GM19193 (cell line): ENCODE measurements around the gene ANKRD16.

Experiments
- POLR2A ChIP-seq: IDR thresholded peaks from 4 replicates; pipeline ENCODE4 v1.6.1; 2011; ENCODE audit not compliant: insufficient read depth, insufficient read length; ENCODE audit errors: extremely low read depth

ANKRD16 gene

DNA sequence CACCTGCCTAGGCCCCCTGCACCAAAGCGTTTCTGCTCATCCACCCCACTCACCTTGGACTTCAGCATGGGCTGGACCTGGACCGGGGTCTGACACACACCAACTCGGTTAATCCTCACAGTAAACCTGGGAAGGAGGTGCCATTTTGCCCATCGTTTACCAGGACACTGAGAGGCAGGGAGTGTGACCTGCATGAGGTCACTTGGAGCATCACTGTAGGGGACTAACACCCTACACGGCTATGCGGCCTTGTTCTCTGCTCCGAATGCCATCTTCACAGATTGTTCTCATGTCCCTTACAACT, 33.0 kb downstream of the ANKRD16 start:
- no peak for TF ChIP-seq POLR2A

DNA sequence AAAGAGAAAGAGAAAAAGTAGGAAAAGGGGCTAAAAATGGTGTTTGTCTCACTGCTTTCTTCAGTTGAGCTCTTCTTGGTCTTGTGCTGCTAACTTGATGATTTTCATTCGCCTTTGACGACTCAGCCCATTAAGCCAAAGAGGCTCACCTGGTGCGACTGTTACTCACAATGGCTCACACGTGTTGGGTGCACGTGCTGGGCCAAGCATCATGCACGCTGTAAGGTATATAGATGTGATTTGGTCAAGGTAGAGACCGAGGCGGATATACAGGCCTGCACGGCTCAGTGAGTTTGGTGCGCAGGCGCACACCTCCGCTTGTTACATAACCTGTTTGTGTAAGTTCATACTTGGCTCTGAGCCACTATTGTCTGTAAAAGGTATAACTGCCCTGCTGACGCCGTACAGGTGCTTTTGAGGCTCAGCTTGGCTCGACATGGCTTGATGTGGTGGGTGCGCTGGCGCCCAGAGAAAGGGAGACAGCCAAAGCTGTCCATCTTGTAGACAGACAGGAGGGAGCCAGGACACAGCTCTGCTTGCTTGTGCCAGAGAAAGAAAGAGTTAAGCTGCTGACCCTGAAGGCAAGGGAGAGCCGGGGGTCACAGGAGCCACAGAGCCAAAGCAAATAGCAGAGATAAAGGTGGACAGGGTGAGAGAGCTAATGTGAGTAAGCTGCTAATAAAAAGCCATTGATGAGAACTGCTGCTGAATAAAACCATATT, 33.6 kb downstream of the ANKRD16 start:
- no peak for TF ChIP-seq POLR2A

DNA sequence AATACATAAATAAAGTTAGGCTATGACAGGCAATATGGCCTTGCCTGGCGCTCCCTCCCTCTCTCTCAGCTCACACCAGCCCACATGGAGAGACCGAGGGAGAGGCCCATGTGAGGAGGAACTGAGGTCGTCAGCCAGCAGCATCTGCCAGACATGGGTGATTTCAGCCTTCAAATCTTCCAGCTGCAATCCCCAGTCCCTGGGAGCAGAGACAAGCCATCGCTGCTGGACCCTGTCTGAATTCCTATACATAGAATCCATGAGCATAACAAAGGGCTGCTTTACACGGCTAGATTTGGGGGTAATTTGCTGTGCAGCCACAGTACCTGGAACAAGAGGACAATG, 35.6 kb downstream of the ANKRD16 start:
- TF ChIP-seq POLR2A: no peak

DNA sequence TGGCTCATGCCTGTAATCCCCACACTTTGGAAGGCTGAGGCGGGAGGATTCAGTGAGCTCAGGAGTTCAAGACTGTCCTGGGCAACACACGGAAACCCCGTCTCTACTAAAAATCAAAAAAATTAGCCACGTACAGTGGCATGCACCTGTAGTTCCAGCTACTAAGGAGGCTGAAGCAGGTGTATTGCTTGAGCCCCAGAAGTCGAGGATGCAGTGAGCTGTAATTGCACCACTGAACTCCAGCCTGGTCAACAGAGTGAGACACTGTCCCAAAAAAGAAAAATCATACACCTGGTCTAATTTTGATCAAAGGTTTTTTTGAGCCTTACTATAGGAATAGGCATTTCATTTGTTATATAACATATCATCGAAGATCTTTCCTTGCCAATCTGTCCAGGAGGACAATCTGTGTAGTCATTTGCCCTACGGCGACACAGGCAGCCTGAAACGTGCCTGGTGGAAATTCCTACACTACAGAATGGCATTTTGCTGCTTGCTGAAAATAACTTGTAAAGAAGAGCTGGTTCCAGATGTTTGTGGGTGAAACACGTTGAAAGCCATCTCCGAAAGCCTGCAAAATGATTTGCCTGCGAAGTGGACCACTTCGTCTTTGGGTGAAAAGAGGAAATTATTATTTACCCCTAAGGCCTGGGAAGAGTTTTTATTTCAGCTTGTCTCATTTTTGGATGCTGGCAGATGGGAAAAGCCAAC, 45.2 kb downstream of the ANKRD16 start:
- TF ChIP-seq POLR2A: no peak

DNA sequence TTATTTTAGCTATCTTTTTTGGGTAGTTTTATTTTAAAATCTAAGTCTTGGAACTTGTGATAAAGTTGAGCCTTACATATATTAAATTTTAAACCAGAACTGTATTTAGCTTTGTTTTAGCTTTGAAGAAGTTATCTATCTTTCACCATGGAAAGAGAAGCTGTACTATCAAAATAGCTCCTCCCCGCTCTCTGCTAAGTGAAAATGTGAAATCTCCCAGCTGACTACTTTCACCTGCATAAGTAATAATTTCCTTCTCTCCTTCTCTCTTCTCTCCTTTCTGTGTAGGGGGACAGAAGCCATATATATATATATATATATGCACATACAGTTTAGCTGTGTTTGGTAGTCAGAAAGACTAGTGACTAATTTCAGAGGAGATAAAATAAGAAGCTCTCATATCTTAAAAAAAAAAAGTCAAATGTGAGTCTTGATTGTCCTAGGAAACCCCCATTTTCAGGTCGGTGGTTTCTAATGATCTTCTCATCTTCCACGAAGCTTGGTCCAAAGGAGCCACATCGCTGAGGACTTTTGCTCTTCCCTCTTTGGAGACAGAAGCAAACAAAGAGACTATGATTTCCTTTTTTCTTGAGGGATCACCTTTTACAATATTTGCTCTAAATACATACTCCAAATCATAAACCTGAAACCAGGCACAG, 45.9 kb downstream of the ANKRD16 start:
- no peak for TF ChIP-seq POLR2A

DNA sequence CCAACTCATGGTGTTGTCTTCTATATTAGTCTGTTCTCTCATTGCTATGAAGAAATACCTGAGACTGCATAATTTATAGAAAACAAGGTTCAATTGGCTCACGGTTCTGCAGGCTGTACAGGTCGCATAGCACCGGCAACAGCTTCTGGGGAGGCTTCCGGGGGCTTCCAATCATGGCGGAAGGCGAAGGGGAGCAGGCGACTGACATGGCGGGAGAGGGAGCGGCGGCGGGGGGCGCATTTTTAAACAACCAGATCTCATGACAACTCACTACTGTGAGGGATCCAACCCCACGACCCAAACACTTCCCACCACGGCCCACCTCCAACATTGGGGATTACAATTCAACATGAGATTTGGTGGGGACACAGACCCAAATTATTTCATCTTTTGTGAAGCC, 47.7 kb downstream of the ANKRD16 start:
- no peak for TF ChIP-seq POLR2A

DNA sequence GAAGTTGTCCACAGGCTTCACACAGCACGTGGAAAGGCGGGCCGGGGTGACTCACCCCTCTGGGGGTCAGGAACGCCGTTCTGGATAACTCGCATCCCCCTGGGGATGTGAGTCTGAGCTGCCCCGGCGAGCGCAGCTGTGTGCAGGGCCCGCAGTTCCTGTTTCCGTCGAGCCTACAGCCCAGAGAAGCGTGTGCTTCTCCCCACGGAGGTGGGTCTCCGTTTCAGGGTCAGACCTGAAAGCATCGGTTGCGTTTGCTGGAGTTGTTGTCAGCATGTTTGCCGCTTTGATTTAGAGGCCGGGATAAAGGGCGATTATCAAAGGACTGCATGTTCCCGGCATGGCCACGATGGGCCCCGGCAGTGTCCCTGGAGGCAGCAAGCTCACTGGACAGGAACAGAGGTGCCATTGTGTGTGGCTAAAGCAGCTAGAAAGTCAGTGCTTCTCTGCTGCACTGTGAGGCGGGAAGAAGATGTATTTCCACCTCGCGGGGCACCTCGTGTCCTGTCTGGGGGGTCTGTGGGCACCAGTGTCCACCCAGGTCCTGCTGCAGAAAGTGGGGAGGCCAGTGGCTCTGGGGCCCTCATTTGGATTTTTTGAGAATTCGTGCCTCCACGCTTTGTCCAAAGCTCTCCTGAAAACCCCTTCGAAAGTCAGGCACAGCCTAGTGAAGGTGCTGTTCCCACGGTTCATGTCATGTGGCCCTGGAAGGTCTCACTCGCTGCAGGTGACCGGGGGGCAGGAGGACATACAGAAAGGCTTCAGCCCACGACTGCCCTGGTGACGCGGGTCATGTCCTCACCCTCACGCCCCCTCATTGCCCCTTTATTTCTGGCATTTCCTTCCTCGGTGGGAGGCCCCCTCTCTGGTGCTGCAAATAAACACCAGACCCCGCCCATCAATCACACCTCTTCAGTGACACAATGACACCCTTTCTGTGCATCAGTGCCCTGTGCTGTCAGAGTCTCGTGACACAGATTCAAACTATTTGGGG, 49.1 kb downstream of the ANKRD16 start:
- TF ChIP-seq POLR2A: peak; percentile 76

DNA sequence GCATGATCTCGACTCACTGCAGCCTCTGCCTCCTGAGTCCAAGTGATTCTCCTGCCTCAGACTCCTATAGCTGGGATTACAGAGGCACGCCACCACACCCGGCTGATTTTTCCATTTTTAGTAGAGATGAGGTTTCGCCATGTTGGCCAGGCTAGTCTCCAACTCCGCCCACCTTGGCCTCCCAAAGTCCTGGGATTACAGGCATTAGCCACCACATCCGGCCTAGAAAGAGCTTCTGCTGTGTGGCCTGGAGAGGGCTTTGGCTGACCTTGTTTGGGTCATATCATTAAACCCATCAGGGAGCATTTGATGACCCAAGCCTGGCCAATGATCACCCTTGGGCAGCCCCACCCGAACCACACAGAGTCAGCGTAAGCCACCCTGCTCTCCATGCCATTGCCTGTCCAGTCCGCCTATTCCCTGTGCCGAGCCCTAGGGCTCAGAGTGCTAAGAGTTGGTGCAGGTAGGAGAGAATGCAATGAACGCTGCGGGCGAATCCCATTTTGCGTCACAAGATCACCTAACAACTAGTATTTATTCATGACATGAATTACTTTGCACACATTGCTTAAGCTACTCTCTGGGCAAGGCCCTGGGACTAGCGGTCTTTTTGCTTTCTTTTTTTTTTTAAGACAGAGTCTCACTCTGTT, 54.1 kb downstream of the ANKRD16 start:
- no peak for TF ChIP-seq POLR2A

DNA sequence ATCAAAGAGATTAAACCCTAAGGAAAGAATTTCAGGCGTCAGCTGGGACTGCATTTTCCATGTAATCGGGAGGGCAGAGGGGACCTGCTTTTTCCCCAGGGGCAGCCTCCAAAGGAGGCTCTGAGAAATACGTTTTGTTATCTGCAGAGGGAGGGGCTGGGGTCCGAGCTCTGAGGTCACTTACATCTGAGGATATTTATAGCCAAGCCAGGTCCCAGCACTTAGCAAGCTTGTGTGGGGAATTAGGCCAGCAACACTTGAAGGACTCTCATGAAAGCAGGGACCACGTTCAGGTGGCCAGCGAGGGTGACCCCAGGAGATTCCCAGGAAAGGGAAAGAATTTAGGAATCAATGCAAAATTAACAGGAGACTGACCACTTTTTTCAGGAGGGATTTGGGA, 55.9 kb downstream of the ANKRD16 start:
- no peak for TF ChIP-seq POLR2A

DNA sequence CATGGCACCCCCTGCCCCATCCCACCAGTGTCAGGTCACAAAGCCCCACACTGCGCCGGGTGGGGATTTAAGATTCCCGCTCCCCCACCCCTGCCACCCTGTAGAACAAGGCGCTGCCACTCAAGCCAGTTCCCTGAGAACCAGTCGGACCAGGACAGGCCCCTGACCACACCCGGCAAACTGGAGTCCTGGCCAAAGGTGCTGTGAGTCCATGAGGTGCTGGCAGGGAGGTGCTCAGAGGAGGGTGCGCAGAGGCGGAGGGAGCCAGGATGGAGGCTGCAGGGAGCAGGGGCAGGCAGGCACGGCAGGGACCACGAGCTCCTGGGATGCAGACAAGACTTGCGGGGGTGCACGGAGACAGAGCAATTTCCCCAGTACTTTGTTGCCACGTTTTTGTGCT, 56.7 kb downstream of the ANKRD16 start:
- no peak for TF ChIP-seq POLR2A

DNA sequence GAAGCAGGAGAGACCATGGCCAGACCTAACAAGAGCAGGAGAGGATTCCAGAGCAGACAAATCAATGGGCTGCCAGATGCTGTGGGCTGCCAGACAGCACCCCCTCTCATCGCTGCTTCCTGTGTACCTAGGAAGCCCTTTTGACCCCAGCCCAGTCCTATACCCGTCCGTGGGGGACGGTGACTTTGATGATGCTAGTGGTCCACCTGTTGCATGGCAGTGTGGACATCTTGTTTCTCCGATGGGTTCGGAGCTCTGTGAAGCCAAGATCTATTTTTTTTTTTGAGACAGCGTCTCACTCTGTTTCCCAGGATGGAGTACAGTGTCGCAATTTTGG, 58.3 kb downstream of the ANKRD16 start:
- no peak for TF ChIP-seq POLR2A

DNA sequence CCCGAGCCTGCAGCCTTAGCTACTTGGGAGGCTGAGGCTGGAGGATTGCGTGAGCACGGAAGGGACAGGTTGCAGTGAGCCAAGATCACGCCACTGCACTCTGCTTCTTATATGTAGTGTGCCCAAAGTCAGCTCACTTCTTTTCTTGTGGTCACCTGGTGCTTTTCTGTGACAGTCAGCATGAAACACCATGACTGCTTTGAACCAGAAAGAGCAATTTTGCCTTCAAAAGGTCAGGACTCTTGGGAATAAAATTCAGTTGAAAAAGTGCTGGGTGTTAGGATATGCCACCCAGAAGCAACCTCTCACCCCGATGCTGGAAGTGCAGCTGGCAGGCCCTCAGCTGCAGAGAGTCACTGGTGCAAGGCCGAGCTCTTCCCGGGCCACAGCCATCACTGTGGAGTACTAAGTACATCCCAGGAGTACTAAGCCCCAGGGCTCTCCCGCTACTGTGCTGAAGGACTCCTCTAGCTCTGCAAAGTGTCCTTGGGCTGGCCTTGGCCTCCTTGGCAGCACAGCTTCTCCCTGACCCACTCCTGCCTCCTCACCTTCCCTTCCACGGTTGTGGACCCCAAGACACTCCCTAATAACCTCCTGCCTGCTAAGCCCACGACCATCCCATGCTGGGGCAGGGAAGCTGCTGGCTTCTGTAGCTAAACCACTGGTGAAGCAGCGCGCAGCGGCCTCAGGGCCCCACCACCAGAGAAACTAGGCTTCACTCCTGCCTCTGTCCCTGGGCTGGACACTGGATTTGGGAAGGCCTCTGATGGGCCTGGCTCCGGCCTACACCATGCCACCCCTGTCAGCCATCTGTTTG, 58.9 kb downstream of the ANKRD16 start:
- TF ChIP-seq POLR2A: no peak

DNA sequence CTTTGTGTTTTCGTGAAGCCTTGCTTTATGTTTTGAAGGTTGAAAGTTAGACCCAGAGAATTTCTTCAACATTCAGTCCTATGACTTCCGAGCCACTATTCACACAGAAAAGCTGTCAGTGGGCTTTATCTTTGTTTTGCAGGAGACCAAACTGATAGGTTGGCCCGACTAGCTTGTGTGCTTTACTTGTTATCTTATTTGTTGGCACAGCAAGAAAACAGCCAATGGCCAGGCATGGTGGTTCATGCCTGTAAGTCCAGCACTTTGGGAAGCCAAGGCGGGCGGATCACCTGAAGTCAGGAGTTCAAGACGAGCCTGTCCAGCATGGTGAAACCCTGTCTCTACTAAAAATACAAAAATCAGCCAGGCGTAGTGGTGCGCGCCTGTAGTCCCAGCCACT, 60.4 kb downstream of the ANKRD16 start:
- no peak for TF ChIP-seq POLR2A

DNA sequence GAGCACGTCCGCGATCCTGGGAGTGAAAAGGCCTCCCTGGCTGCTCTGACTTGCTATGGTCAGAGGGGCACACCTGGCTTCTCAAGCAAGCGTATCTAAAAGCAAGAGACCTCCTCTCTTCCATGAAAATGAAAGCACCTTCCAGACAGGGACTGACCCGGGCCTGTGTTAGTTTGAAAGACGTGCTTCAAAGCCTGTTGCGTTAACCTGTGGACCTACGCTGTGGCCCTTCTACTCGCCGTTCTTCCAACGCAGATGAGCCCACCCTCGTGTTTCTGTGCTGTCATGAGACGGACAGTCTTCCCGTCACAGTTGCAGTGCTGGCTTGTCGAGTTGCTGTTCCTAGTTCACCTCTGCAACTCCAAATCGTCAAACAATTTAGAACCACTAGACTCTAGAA, 61.0 kb downstream of the ANKRD16 start:
- TF ChIP-seq POLR2A: no peak
